Activated B cell treated with CpG ODN at 0.5 μM for 24 hours (primary cell): ENCODE measurements around the gene PDGFRB. TPM values are rescaled to one million over a fixed set of nuclear protein-coding genes. Genes with fewer than 3 reads are reported as not detected.

Source experiments
- ATAC-seq: fragments of 200-7000 bp; cut with Tn5 transposase; one replicate; pipeline ENCODE4 v1.10.0; 2021; ENCODE audit warnings: low read depth, mild to moderate bottlenecking, moderate library complexity
- CTCF ChIA-PET: fragments of 350-600 bp; sonication (Branson Sonifier 250); formaldehyde crosslinking; loops from one replicate; lab custom pipeline; 2021; ENCODE audit warnings: antibody characterized with exemption; lab: Charles Lee
- POLR2A ChIA-PET: fragments of 350-600 bp; sonication (Branson Sonifier 250); formaldehyde crosslinking; loops from one replicate; lab custom pipeline; 2021; ENCODE audit warnings: antibody characterized with exemption; lab: Charles Lee
- DNase-seq: peaks from one replicate; pipeline ENCODE4 v3.0.0; 2022
- H3K27ac Mint-ChIP-seq: one replicate; pipeline ENCODE4 v1.8.0; 2020; ENCODE audit warnings: mixed read lengths
- H3K27me3 Mint-ChIP-seq: one replicate; pipeline ENCODE4 v1.8.0; 2021; ENCODE audit warnings: mixed read lengths
- H3K36me3 Mint-ChIP-seq: one replicate; pipeline ENCODE4 v1.8.0; 2021; ENCODE audit warnings: low read depth, mixed read lengths
- H3K4me1 Mint-ChIP-seq: one replicate; pipeline ENCODE4 v1.8.0; 2021; ENCODE audit warnings: mixed read lengths
- H3K4me3 Mint-ChIP-seq: one replicate; pipeline ENCODE4 v1.8.0; 2020; ENCODE audit warnings: mild to moderate bottlenecking, mixed read lengths
- H3K9me3 Mint-ChIP-seq: one replicate; pipeline ENCODE4 v1.8.0; 2020; ENCODE audit warnings: mixed read lengths
- CTCF ChIP-seq: fragments of 200-600 bp; IDR thresholded peaks from one replicate; pipeline ENCODE4 v1.8.0; 2022; ENCODE audit warnings: antibody characterized with exemption, mild to moderate bottlenecking
- intact Hi-C: fragments of 100-400 bp; cut with micrococcal nuclease; formaldehyde crosslinking; loops from one replicate; pipeline ENCODE4 v1.15.1; 2024
- total RNA-seq: library from RNA; stranded (reverse); gene quantifications from 2 replicates; pipeline ENCODE4 v1.2.3, GENCODE V29; 2022

Gene PDGFRB
- 0.51 and 1.8 TPM in 2 replicates for total RNA-seq

- POLR2A ChIA-PET = interaction anchor here (0.6 to 0.9 kb wide), 2 partner anchors 244 to 295 kb away, joined by 3 read pairs; no protein-coding TSS in a partner anchor
- peak; percentile 88 for ATAC-seq
These were observed at the start of gene PDGFRB for GRCh38 chr5:150155258-150156026. Gene PDGFRB, minus strand, starts transcription at chr5:150155845. Its CDS starts 18,798 bp downstream, at chr5:150137047.

GRCh38 chr5:150204590-150204960 lies 48.9 kb upstream of the PDGFRB start:
- Mint-ChIP-seq H3K9me3 (no peaks in the 10 kb centered on the region), H3K4me1 (peaks cover 9% of the 10 kb centered on the region), H3K36me3 (no peaks in the 10 kb centered on the region), H3K27ac (no peak overlapping the region), H3K27me3 (peaks cover 22% of the 10 kb centered on the region), H3K4me3 (no peak overlapping the region)
- intact Hi-C loops = no loop called here
- ChIA-PET CTCF (no interaction called here), POLR2A (no interaction called here)
- TF ChIP-seq CTCF = no peak
- no peak for ATAC-seq
- no peak for DNase-seq

More at GRCh38 chr5:150155258-150156026, at the start of gene PDGFRB:
- intact Hi-C loops = no loop called here
- H3K27ac Mint-ChIP-seq = peak within 1 kb of the TSS; percentile 64
- H3K27me3 Mint-ChIP-seq = peaks cover 2% of the 10 kb centered on the region
- TF ChIP-seq CTCF = no peak
- CTCF ChIA-PET = no interaction called here
- no peaks in the 10 kb centered on the region for H3K9me3 Mint-ChIP-seq
- no peaks in the 10 kb centered on the region for H3K36me3 Mint-ChIP-seq
- peaks cover 32% of the 10 kb centered on the region for H3K4me1 Mint-ChIP-seq
- peak within 1 kb of the TSS; percentile 93 for H3K4me3 Mint-ChIP-seq
- peak; percentile 42 for DNase-seq

- TF ChIP-seq CTCF = no peak
- intact Hi-C loops = no loop called here
- peaks cover 19% of the 10 kb centered on the region for H3K27me3 Mint-ChIP-seq
- no peak overlapping the region for H3K4me3 Mint-ChIP-seq
- H3K9me3 Mint-ChIP-seq = no peaks in the 10 kb centered on the region
- ChIA-PET POLR2A (no interaction called here), CTCF (no interaction called here)
- no peak for DNase-seq
- H3K27ac Mint-ChIP-seq = no peak overlapping the region
- no peak for ATAC-seq
- H3K36me3 Mint-ChIP-seq = no peaks in the 10 kb centered on the region
- peaks cover 5% of the 10 kb centered on the region for H3K4me1 Mint-ChIP-seq
These were observed 48.4 kb upstream of the PDGFRB start for GRCh38 chr5:150203832-150204589.

- ChIA-PET CTCF (no interaction called here), POLR2A (no interaction called here)
- H3K27me3 Mint-ChIP-seq = peaks cover 7% of the 10 kb centered on the region
- intact Hi-C loops = no loop called here
- no peaks in the 10 kb centered on the region for H3K4me1 Mint-ChIP-seq
- no peaks in the 10 kb centered on the region for H3K36me3 Mint-ChIP-seq
- DNase-seq (no peak), ATAC-seq (no peak)
- no peak overlapping the region for H3K27ac Mint-ChIP-seq
- no peak for TF ChIP-seq CTCF
- H3K9me3 Mint-ChIP-seq = no peaks in the 10 kb centered on the region
- no peak overlapping the region for H3K4me3 Mint-ChIP-seq
These were observed 46.9 kb upstream of the PDGFRB start for GRCh38 chr5:150202501-150202900.

GRCh38 chr5:150197476-150197875 lies 41.8 kb upstream of the PDGFRB start:
- DNase-seq (no peak), ATAC-seq (no peak)
- no peaks in the 10 kb centered on the region for H3K9me3 Mint-ChIP-seq
- TF ChIP-seq CTCF = no peak
- ChIA-PET CTCF (no interaction called here), POLR2A (no interaction called here)
- H3K4me1 Mint-ChIP-seq = no peaks in the 10 kb centered on the region
- H3K4me3 Mint-ChIP-seq = no peak overlapping the region
- peaks cover 13% of the 10 kb centered on the region for H3K27me3 Mint-ChIP-seq
- H3K27ac Mint-ChIP-seq = no peak overlapping the region
- intact Hi-C loops = no loop called here
- no peaks in the 10 kb centered on the region for H3K36me3 Mint-ChIP-seq
